Endometrial microvascular endothelial cells (primary cell): Measurements from ENCODE around the gene OR7A17. TPM values are rescaled to one million over a fixed set of nuclear protein-coding genes. Genes with fewer than 3 reads are reported as not detected.

Experiments
- in situ Hi-C: cut with HindIII; loops from 2 replicates; pipeline ENCODE4 v1.10.0; 2017; ENCODE audit warnings: low sequenced_read_pairs, low pct_unique_long_range_greater_than_20kb; ENCODE audit errors: inconsistent ontology term
- total RNA-seq: library from RNA; depleted of rRNA; stranded (reverse); fragments of >200 nt; gene quantifications from one replicate; pipeline ENCODE4 v1.2.3, GENCODE V29; 2015; ENCODE audit errors: inconsistent ontology term

The OR7A17 gene
- not detected for total RNA-seq

DNA sequence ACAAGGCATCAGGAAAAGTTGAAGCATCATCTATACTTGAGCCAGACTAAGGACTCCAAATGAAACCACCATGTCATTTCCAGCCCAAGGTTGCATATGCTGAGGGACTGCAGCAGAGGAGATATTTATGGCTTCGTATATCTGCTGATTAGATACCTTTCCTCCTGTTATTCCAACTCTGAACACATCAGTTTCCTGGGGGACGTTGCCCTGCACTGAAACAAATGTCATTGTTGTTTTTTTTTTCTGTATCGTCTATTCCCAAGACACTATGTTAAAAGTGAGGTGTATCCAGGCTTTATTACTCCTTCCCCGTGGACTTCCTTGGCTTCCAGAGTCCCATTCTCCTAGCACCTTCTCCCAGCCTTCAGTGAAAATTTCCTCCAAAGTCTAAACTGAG is at the start of gene OR7A17:
TSS of gene OR7A17 (minus strand) at position 101 of the 400 bp plus-strand sequence. CDS start 4,777 bp downstream, outside the sequence.
- in situ Hi-C loops = no loop called here

DNA sequence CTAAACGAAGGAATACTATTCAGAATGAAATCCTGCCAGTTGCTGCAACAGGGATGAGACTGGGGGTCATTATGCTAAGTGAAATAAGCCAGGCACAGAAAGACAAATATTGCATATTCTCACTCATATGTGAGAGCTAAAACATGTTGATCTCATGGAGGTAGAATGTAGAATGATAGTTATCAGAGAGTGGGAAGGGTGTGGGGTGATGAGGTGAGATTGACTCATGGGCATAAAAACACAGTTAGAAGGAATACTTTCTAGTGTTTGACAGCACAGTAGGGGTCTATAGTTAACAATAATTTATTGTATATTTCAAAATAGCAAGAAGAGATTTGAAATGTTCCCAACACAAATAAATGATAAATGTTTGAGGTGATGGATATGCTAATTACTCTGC is 47.6 kb upstream of the OR7A17 start:
- in situ Hi-C loops = no loop called here

DNA sequence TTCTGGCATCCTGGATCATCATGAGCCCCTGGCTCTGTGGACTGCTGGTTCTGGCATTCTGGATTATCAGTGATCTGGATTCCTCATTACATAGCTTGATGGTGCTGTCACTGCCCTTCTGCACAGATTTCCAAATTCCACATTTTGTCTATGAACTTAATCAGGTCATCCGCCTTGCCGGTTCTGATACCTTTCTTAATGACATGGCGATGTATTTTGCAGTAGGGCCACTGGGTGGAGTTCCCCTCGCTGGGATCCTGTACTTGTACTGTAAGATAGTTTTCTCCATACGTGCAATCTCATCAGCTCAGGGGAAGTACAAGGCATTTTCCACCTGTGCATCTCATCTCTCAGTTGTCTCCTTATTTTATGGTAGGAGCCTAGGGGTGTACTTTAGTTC is 30.9 kb upstream of the OR7A17 start:
- in situ Hi-C loops = no loop called here

DNA sequence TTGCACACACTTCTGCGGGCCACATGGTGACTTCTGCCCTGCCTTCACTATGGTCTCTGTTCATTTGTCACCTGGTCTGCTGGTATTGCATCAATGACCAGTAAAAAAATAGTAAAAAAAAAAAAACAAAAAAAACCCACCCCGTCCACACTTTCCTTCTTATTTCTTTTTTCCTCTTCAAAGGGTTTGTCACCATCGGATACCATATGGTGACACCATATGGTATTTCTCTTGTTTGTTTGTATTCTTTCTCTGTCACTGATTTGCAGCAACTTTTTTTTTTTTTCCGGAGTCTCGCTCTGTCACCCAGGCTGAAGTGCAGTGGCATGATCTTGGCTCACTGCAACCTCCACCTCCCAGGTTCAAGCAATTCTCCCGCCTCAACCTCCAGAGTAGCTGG is 29.2 kb upstream of the OR7A17 start:
- in situ Hi-C loops = no loop called here

DNA sequence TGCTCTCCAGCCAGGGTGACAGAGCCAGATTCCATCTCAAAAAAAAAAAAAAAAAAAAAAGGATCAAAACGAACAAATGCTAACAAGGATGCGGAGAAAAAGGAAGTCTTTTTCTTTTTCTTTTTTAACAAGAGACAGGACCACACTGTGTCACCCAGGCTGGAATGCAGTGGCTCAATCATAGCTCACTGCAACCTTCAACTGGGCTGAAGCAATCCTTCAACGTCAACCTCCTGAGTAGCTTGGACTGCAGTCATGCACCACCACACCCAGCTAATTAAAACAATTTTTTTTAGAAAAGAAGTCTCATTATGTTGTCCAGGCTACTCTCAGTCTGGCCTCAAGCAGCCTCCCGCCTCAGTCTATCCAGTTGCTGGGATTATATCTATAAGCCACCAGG is 20.8 kb upstream of the OR7A17 start:
- in situ Hi-C loops = no loop called here

DNA sequence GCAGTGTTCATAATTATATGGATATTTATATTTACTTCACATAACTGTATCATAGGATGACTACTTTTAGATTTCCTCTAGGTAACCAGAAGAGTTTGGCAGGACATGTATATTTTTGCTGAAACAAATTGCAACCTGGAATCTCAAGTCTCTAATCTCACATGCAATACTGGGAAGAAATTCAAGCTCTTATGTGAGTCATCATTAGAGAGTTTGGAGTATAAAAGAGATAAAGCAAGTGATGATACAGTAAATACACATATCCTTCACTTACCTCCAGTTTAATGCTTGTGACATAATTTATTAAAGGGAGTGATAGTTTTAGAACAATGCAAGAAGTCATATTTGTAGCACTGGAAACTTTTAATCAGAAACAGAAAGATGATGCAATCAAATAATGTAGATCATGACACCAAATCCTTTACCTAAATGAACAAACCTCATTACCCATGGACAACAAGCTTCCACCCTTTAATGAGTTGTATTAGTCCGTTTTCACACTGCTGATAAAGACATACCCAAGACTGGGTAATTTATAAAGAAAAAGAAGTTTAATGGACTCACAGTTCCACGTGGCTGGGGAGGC is 15.8 kb upstream of the OR7A17 start:
- in situ Hi-C loops = no loop called here

DNA sequence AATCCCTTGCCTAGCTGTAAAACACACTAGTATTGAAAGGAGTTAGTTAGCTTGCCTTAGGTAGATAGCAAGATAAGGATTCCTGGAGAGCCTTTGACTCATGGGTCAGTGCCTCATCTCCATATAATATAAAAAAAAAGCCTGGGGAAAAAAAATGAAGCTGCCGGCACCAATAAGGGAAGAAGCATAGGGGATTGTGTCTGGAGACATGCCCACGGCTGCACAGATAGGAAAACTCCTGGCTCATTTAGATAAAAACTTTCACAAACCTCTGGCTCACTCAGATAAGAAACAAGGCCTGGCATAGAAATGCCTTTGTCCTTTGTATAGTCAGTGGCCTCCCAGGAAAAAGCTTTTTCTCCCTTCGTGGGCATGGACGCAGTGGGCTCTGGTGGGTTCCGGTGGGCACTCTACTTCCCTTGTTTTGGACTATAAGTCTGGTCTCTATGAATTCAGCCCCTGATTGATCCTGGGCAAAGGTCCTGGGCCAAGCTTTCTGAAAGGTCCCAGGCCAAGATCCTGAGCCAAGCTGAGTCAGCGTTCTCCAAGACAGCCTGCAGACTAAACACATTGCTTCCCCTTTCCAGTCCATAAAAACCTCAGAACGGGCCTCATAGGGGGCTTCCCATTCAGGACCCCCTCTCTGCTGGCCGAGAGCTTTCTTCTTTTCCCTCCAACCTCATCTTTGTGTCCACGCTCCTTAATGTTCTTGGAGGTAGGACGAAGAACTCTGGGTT is 4.9 kb upstream of the OR7A17 start:
- in situ Hi-C loops = no loop called here

DNA sequence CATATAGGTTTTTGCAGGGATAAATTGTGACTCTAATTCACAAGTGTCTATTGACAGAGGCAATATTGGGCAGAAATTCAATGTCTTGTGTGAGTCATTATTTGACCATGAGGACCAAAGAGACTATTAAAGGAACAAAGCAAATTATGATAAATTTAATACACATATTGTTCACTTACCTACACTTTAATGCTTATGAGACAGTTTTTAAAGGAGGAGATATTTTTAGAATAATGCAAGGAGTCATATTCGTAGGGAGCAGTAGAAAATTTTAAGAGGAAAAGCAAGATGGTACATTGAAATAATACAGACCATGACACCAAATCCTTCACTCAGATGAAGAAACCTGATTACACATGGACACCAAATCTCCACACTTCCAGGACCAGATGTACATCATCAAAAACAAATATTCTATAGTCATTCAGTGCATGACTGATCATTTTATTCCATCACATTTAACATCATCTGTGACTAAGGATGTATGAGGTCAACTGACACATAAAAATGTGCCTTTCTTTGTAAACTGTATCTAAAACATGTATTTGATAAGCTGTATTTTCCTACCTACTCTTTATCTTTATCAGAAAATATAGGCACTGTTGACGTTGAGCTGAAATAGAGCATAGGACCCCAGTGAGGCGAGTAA is 4.2 kb upstream of the OR7A17 start:
- in situ Hi-C loops = no loop called here

DNA sequence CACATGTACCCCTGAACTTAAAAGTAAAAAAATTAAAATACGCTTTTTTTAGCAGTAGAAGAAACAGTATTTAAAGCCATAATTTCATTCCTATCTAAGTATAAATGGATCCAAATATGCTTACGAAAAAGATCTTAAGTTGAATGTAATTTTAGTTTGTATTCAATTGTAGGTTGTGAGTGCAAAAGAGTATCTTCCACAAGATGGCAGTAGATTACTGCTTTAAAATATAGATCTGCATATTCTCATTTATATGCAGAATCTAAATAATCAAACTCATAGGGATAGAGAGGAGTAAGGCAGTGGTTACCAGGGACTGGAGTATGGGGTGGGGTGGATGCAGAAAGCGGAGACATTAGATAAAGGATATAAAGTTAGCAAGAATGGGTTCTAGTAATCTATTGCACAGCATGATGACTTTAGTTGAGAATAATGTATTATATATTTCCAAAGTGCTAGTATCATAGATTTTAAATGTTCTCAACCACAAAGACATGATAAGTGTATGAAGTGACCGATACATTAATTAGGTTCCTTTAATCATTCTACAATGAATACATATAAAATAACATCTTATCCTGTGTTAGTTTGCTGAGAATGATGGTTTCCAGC is 14.2 kb downstream of the OR7A17 start:
- in situ Hi-C loops = no loop called here

DNA sequence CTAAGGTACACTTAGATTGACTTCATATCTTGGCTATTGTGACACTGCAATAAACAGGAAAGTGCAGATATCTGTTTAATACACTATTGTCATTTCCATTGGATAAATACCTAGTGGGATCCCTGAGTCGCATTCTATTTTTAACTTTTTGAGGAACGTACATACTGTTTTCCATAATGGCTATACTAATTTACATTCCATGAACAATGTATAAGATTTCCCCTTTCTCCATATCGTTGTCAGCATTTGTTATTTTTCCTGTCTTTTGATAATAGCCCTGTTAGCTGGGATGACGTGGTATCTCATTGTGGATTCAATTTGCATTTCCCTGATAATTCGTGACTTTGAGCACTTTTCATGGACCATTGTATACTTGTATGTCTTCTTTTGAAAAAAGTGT is 17.4 kb downstream of the OR7A17 start:
- in situ Hi-C loops = no loop called here

DNA sequence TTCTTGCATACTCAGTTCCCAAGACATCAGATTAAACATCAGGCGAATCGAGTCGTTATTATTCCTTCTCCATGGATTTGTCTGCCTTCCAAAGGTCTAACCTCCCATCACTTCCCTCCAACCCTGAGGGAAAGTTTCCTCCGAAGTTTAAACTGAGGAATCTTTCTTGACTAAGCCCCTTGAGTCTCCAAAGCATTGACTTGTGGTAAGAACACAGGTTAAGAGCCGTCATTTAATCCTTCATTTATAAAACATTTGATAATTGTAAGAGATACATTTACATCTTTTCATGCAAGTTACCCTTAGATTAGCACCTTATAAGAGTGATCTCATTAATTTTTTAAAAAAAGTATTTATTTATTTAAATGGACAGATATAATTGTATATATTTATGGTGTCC is 37.1 kb downstream of the OR7A17 start, which contains the start of gene OR7A10:
TSS of gene OR7A10 (minus strand) at position 101 of the 400 bp plus-strand sequence. CDS start 7,045 bp downstream, outside the sequence.
- in situ Hi-C loops = no loop called here

DNA sequence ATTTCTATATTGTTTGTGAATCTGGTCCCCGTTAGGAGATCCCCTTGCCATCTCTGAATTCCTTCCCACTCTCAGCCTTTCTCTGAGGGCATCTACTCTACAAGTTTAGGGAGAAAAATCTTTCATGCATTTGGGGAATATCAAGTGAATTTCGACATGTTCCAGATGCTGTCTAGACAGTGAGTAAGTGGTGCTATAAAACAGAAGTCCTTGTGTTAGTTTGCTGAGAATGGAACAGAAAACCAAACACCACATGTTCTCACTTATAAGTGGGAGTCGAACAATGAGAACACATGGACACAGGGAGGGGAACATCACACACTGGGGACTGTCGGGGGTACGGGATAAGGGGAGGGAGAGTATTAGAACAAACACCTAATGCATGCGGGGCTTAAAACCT is 42.4 kb downstream of the OR7A17 start:
- in situ Hi-C loops = no loop called here

DNA sequence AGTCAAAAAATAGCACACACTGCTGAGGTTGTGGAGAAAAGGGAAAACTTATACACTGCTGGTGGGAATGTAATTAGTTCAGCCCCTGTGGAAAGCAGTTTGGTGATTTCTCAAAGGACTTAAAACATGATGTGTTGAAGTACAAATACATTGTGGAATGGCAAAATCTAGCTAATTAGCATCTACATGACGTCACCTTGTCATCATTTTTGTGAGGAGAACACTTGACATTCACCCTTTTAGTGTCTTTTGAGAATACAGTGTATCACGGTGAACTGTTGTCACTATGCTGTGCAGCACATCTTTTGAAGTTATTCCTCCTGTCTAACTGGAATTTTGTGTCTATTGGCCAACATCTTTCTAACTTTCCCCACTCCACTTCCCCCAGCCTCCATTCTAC is 42.8 kb downstream of the OR7A17 start:
- in situ Hi-C loops = no loop called here

DNA sequence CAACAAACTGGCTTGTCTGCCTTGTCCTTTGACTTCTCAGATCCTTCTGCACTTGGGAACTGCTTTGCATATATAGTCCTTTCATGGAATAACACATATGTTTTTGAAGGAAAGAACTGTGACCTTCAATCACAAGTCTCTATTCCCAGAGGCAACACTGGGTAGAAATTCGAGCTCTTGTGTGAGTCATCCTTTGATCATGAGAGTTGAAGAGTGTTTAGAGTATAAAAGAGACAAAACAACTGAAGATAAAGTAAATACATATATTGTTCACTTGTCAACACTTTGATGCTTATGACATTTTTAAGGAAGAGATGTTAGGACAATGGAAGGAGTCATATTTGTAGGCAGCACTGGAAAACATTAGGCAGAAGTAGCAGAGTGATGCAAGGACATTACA is 45.7 kb downstream of the OR7A17 start:
- in situ Hi-C loops = no loop called here

DNA sequence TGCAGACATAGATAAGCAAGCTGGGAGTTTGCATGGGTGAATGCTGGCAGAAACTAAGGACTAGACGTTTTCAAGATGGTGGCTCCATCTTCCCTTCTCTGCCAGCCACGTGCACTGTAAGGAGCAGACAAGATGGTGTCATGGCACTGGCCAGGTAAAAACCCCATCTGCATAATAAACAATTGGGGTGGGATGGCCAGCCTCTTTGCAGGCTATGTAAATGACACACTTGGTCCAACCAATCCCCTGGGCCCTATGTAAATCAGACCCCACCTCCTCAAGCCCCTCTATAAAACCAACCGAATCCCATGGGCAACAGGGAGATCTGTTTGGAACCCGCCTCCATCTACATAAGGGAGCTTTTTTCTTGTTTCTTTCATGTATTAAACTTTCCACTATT is 48.5 kb downstream of the OR7A17 start:
- in situ Hi-C loops = no loop called here

DNA sequence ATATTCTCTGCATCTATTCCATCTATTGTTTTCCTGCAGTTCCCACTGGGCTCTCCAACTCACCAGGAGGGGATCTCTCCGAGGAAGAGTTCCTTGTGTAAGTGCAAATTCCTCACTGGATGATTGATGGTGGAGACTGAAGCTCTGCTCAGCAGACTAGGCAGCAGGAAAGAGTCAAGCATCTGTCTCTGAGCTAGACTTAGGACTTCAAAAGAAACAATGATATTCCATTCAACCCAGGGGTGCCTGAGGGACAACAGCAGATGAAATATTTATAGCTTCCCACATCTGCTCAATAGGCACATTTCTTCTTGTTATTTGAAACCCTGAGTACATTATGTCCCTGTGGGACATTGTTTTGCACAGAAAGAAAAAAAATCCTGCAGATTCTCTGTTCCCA is 50.9 kb downstream of the OR7A17 start, which contains the start of the genes OR7A5 and OR7C1:
TSS of gene OR7A5 (minus strand) at position 175 of the 400 bp plus-strand sequence. CDS start 6,944 bp downstream, outside the sequence.
TSS of gene OR7C1 (minus strand) at position 175 of the 400 bp plus-strand sequence. CDS start 35,049 bp downstream, outside the sequence.
- in situ Hi-C loops = no loop called here

DNA sequence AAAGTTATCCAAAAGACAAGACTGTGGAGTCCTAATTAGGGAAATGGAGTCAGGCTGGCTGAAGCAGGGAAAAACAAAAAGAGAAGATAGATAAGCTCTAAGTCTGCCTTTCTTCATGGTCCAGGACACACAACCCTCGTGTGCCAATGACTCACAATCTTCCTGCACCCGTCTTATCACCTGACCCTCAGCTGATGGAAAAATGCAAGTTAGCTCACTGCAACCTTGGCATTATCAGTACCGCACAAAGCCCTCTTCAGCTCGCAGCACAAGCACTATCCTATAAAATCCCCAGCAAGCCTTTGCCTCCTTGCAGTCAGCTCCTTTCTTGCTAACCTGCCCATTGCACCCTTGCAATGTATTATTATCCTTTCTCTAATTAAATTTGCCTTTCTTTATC is 55.2 kb downstream of the OR7A17 start:
- in situ Hi-C loops = no loop called here
